ENCODE results near the gene MEDAG. TPM values are rescaled to one million over a fixed set of nuclear protein-coding genes. Genes with fewer than 3 reads are reported as not detected.

MEDAG gene
- total RNA-seq, 2 experiments from 2014 or later, result 0.19 TPM; not detected in 1

GRCh38 chr13:30872685-30873461 lies 33.2 kb upstream of the MEDAG start:
- intact Hi-C loops (cut with micrococcal nuclease; ENCODE audit: unreplicated experiment), result no loop called here
- H3K4me3 ChIP-seq (ENCODE audit: low read depth, low read length, poor library complexity, severe bottlenecking), result no peak overlapping the region
- no peaks in the 10 kb centered on the region for H3K4me1 ChIP-seq (ENCODE audit: insufficient read depth, low read length, poor library complexity, severe bottlenecking)
- no peaks in the 10 kb centered on the region for H3K9me3 ChIP-seq (ENCODE audit: low read length)
- TF ChIP-seq EZH2phosphoT487 (IDR thresholded peaks at IDR 0.05; ENCODE audit: borderline replicate concordance, low read depth, low read length), result no peak
- no peak for TF ChIP-seq CTCF (conservative IDR thresholded peaks at IDR 0.05; ENCODE audit: low read length)
- ChIA-PET POLR2A (interaction anchor here (0.6 to 1.1 kb wide), 2 partner anchors 8 to 15 kb away, joined by 3 read pairs; no protein-coding TSS in a partner anchor), CTCF (ENCODE audit: unreplicated experiment) (no interaction called here)
- H3K79me2 ChIP-seq (ENCODE audit: insufficient read depth, low read depth, low read length), result no peaks in the 10 kb centered on the region
- no peaks in the 10 kb centered on the region for H3K9me2 ChIP-seq (ENCODE audit: insufficient read depth, low read length)
- no peak for DNase-seq (ENCODE audit: low spot score)
- H3K27ac ChIP-seq (ENCODE audit: low read depth, low read length, poor library complexity, severe bottlenecking), result no peak overlapping the region
- H3K36me3 ChIP-seq (ENCODE audit: insufficient read depth, low read length), result no peaks in the 10 kb centered on the region
- H3K4me2 ChIP-seq (ENCODE audit: low read length), result no peak overlapping the region
- no peaks in the 10 kb centered on the region for H4K20me1 ChIP-seq (ENCODE audit: insufficient read depth, low read length)
- BruUV-seq (replicated peaks), result no TSS peak
- no peak overlapping the region for H2AFZ ChIP-seq (ENCODE audit: low read length)

- no peaks in the 10 kb centered on the region for H3K9me3 ChIP-seq (ENCODE audit: low read length)
- no peaks in the 10 kb centered on the region for H3K4me1 ChIP-seq (ENCODE audit: insufficient read depth, low read length, poor library complexity, severe bottlenecking)
- no peaks in the 10 kb centered on the region for H3K9me2 ChIP-seq (ENCODE audit: insufficient read depth, low read length)
- no peak overlapping the region for H3K4me2 ChIP-seq (ENCODE audit: low read length)
- H3K79me2 ChIP-seq (ENCODE audit: insufficient read depth, low read depth, low read length), result no peaks in the 10 kb centered on the region
- no TSS peak for BruUV-seq (replicated peaks)
- H3K4me3 ChIP-seq (ENCODE audit: low read depth, low read length, poor library complexity, severe bottlenecking), result no peak overlapping the region
- TF ChIP-seq EZH2phosphoT487 (IDR thresholded peaks at IDR 0.05; ENCODE audit: borderline replicate concordance, low read depth, low read length) (no peak), CTCF (conservative IDR thresholded peaks at IDR 0.05; ENCODE audit: low read length) (no peak)
- H3K36me3 ChIP-seq (ENCODE audit: insufficient read depth, low read length), result no peaks in the 10 kb centered on the region
- no peaks in the 10 kb centered on the region for H4K20me1 ChIP-seq (ENCODE audit: insufficient read depth, low read length)
- no peak for DNase-seq (ENCODE audit: low spot score)
- H3K27ac ChIP-seq (ENCODE audit: low read depth, low read length, poor library complexity, severe bottlenecking), result no peak overlapping the region
- CTCF ChIA-PET (ENCODE audit: unreplicated experiment), result no interaction called here
- POLR2A ChIA-PET, result interaction anchor here (0.5 to 0.6 kb wide), 3 partner anchors 8 to 142 kb away, joined by 3 to 5 read pairs (median 3); no protein-coding TSS in a partner anchor
- no peak overlapping the region for H2AFZ ChIP-seq (ENCODE audit: low read length)
- intact Hi-C loops (cut with micrococcal nuclease; ENCODE audit: unreplicated experiment), result no loop called here
Measured at GRCh38 chr13:30873499-30873898, 32.6 kb upstream of the MEDAG start.

- Histone ChIP-seq H3K4me1 (ENCODE audit: insufficient read depth, low read length, poor library complexity, severe bottlenecking) (no peaks in the 10 kb centered on the region), H3K79me2 (ENCODE audit: insufficient read depth, low read depth, low read length) (no peaks in the 10 kb centered on the region), H3K9me3 (ENCODE audit: low read length) (no peaks in the 10 kb centered on the region), H3K9me2 (ENCODE audit: insufficient read depth, low read length) (no peaks in the 10 kb centered on the region), H3K4me3 (ENCODE audit: low read depth, low read length, poor library complexity, severe bottlenecking) (no peak overlapping the region), H3K36me3 (ENCODE audit: insufficient read depth, low read length) (no peaks in the 10 kb centered on the region), H4K20me1 (ENCODE audit: insufficient read depth, low read length) (no peaks in the 10 kb centered on the region), H3K27ac (ENCODE audit: low read depth, low read length, poor library complexity, severe bottlenecking) (no peak overlapping the region), H2AFZ (ENCODE audit: low read length) (no peak overlapping the region), H3K4me2 (ENCODE audit: low read length) (no peak overlapping the region)
- intact Hi-C loops (cut with micrococcal nuclease; ENCODE audit: unreplicated experiment), result no loop called here
- POLR2A ChIA-PET, result interaction anchor here (0.5 to 0.6 kb wide), 2 partner anchors 27 to 141 kb away, joined by 3 to 5 read pairs; no protein-coding TSS in a partner anchor
- DNase-seq (ENCODE audit: low spot score), result no peak
- BruUV-seq (replicated peaks), result no TSS peak
- CTCF ChIA-PET (ENCODE audit: unreplicated experiment), result no interaction called here
- TF ChIP-seq EZH2phosphoT487 (IDR thresholded peaks at IDR 0.05; ENCODE audit: borderline replicate concordance, low read depth, low read length) (no peak), CTCF (conservative IDR thresholded peaks at IDR 0.05; ENCODE audit: low read length) (no peak)
Measured at GRCh38 chr13:30874111-30874510, 32.0 kb upstream of the MEDAG start.
